ENCODE results near the gene USP10. TPM values are rescaled to one million over a fixed set of nuclear protein-coding genes. Genes with fewer than 3 reads are reported as not detected.

The USP10 gene
- polyA plus RNA-seq, 3 donors, result 38.7 to 115 (median 90.9) TPM

- H3K27me3 ChIP-seq (ENCODE audit: control insufficient read depth in 2 of 2, insufficient read depth in 2 of 2, low read length in 2 of 2), result no peaks in the 10 kb centered on the region
- H3K9ac ChIP-seq (ENCODE audit: insufficient read depth, low read length, poor library complexity, severe bottlenecking), result no peak overlapping the region
- peaks cover 0 to 7% of the 10 kb centered on the region in 2 donors for H3K36me3 ChIP-seq (replicated peaks in 1 of 2; ENCODE audit: control insufficient read depth in 1 of 2, insufficient read depth in 2 of 2, low read length in 2 of 2)
- Mint-ChIP-seq H3K27me3 (ENCODE audit: low read depth in 3 of 3) (peaks cover 0 to 2% (median 0%) of the 10 kb centered on the region in 3 donors), H3K27ac (no peak overlapping the region), H3K4me3 (no peak overlapping the region), H3K9me3 (no peaks in the 10 kb centered on the region), H3K36me3 (peaks cover 17 to 30% of the 10 kb centered on the region in 2 donors), H3K4me1 (peaks cover 9% of the 10 kb centered on the region)
- no peak overlapping the region for H3K27ac ChIP-seq (ENCODE audit: low read depth in 1 of 2, low read length in 2 of 2)
- peaks cover 0 to 4% of the 10 kb centered on the region in 2 donors for H3K4me1 ChIP-seq (ENCODE audit: control insufficient read depth in 1 of 2, insufficient read depth in 2 of 2, low read length in 2 of 2)
- H4K20me1 ChIP-seq (ENCODE audit: insufficient read depth, low read length), result no peaks in the 10 kb centered on the region
- H3K9me3 ChIP-seq (replicated peaks in 1 of 2; ENCODE audit: control insufficient read depth in 1 of 2, insufficient read depth in 1 of 2, low read length in 2 of 2), result no peaks in the 10 kb centered on the region
- intact Hi-C loops (cut with micrococcal nuclease), result no loop called here
- no peak overlapping the region for H2AFZ ChIP-seq (ENCODE audit: insufficient read depth, low read depth, low read length, poor library complexity, severe bottlenecking)
- TF ChIP-seq CTCF (IDR thresholded peaks at IDR 0.05), result no peak
- H3K79me2 ChIP-seq (ENCODE audit: insufficient read depth, low read length), result no peaks in the 10 kb centered on the region
- no peak for DNase-seq
- 61% methylated on average over 7 of the region's 11 CpGs for WGBS (ENCODE audit: insufficient coverage)
- no peak overlapping the region for H3K4me3 ChIP-seq (replicated peaks in 1 of 3; ENCODE audit: low read depth in 2 of 3, low read length in 3 of 3)
- H3K4me2 ChIP-seq (replicated peaks; ENCODE audit: extremely low read depth, low read length, poor library complexity, severe bottlenecking), result no peak overlapping the region
Measured at GRCh38 chr16:84785843-84786581, 86.2 kb downstream of the USP10 start.

GRCh38 chr16:84786605-84787262 lies 86.9 kb downstream of the USP10 start:
- WGBS (ENCODE audit: insufficient coverage), result 98% methylated on average over 13 of the region's 13 CpGs
- Mint-ChIP-seq H3K4me3 (no peak overlapping the region), H3K4me1 (peaks cover 9% of the 10 kb centered on the region), H3K27me3 (ENCODE audit: low read depth in 3 of 3) (peaks cover 0 to 2% (median 0%) of the 10 kb centered on the region in 3 donors), H3K27ac (no peak overlapping the region), H3K36me3 (peaks cover 16 to 25% of the 10 kb centered on the region in 2 donors), H3K9me3 (no peaks in the 10 kb centered on the region)
- no peak overlapping the region for H2AFZ ChIP-seq (ENCODE audit: insufficient read depth, low read depth, low read length, poor library complexity, severe bottlenecking)
- no peak for TF ChIP-seq CTCF (IDR thresholded peaks at IDR 0.05)
- H4K20me1 ChIP-seq (ENCODE audit: insufficient read depth, low read length), result no peaks in the 10 kb centered on the region
- H3K9ac ChIP-seq (ENCODE audit: insufficient read depth, low read length, poor library complexity, severe bottlenecking), result no peak overlapping the region
- H3K9me3 ChIP-seq (replicated peaks in 1 of 2; ENCODE audit: control insufficient read depth in 1 of 2, insufficient read depth in 1 of 2, low read length in 2 of 2), result no peaks in the 10 kb centered on the region
- intact Hi-C loops (cut with micrococcal nuclease), result no loop called here
- no peak overlapping the region for H3K27ac ChIP-seq (ENCODE audit: low read depth in 1 of 2, low read length in 2 of 2)
- H3K79me2 ChIP-seq (ENCODE audit: insufficient read depth, low read length), result no peaks in the 10 kb centered on the region
- no peak overlapping the region for H3K4me2 ChIP-seq (replicated peaks; ENCODE audit: extremely low read depth, low read length, poor library complexity, severe bottlenecking)
- peaks cover 0 to 4% of the 10 kb centered on the region in 2 donors for H3K4me1 ChIP-seq (ENCODE audit: control insufficient read depth in 1 of 2, insufficient read depth in 2 of 2, low read length in 2 of 2)
- no peak for DNase-seq
- no peaks in the 10 kb centered on the region for H3K36me3 ChIP-seq (replicated peaks in 1 of 2; ENCODE audit: control insufficient read depth in 1 of 2, insufficient read depth in 2 of 2, low read length in 2 of 2)
- no peak overlapping the region for H3K4me3 ChIP-seq (replicated peaks in 1 of 3; ENCODE audit: low read depth in 2 of 3, low read length in 3 of 3)
- H3K27me3 ChIP-seq (ENCODE audit: control insufficient read depth in 2 of 2, insufficient read depth in 2 of 2, low read length in 2 of 2), result no peaks in the 10 kb centered on the region
